ENCODE measurements around the gene TDRD12.

DNA sequence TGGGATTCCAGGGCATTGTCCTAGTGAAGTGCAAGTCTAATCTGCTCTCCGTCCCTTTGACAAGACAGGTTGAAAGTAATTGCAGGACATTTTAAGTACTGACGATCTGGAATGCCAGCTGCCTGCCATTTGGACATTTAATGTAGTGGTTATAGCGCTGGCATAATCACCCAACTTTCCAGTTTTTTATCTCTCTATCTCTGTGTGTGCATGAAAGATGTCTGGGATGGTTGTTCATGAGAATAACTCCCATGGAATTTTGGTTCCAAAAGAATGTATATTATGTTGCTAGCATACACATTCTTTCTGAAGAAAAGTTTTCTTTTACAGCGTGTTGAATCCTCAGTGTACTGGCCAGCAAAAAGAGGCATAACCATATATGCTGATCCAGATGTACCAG is 53.6 kb downstream of the TDRD12 start:
- TF ChIP-seq, protein P1, sequence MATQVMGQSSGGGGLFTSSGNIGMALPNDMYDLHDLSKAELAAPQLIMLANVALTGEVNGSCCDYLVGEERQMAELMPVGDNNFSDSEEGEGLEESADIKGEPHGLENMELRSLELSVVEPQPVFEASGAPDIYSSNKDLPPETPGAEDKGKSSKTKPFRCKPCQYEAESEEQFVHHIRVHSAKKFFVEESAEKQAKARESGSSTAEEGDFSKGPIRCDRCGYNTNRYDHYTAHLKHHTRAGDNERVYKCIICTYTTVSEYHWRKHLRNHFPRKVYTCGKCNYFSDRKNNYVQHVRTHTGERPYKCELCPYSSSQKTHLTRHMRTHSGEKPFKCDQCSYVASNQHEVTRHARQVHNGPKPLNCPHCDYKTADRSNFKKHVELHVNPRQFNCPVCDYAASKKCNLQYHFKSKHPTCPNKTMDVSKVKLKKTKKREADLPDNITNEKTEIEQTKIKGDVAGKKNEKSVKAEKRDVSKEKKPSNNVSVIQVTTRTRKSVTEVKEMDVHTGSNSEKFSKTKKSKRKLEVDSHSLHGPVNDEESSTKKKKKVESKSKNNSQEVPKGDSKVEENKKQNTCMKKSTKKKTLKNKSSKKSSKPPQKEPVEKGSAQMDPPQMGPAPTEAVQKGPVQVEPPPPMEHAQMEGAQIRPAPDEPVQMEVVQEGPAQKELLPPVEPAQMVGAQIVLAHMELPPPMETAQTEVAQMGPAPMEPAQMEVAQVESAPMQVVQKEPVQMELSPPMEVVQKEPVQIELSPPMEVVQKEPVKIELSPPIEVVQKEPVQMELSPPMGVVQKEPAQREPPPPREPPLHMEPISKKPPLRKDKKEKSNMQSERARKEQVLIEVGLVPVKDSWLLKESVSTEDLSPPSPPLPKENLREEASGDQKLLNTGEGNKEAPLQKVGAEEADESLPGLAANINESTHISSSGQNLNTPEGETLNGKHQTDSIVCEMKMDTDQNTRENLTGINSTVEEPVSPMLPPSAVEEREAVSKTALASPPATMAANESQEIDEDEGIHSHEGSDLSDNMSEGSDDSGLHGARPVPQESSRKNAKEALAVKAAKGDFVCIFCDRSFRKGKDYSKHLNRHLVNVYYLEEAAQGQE (IDR thresholded peaks at IDR 0.05; ENCODE audit: insufficient read depth in 1 of 2, low read depth in 2 of 2, low read length in 2 of 2) = no peak
- no peak for TF ChIP-seq POLR2AphosphoS5 (IDR thresholded peaks at IDR 0.05; ENCODE audit: low read depth, low read length)
- no peak for TF ChIP-seq FOXP2 (optimal IDR thresholded peaks at IDR 0.05; ENCODE audit: borderline replicate concordance, extremely low read depth, extremely low read length, insufficient read depth)
